ENCODE results near the gene SSX2IP.

The SSX2IP gene

GRCh38 chr1:84711121-84711520 lies 20.9 kb upstream of the SSX2IP start:
- DNase-seq (ENCODE audit: low read depth), result no peak

GRCh38 chr1:84709131-84709530 lies 18.9 kb upstream of the SSX2IP start:
- DNase-seq (ENCODE audit: low read depth), result no peak

GRCh38 chr1:84708031-84708430 lies 17.8 kb upstream of the SSX2IP start:
- no peak for DNase-seq (ENCODE audit: low read depth)

GRCh38 chr1:84705513-84705912 lies 15.3 kb upstream of the SSX2IP start:
- no peak for DNase-seq (ENCODE audit: low read depth)

- DNase-seq (ENCODE audit: low read depth), result no peak
Measured at GRCh38 chr1:84704872-84705417, 14.7 kb upstream of the SSX2IP start.

GRCh38 chr1:84703431-84703830 lies 13.2 kb upstream of the SSX2IP start:
- DNase-seq (ENCODE audit: low read depth), result no peak

- no peak for DNase-seq (ENCODE audit: low read depth)
Measured at GRCh38 chr1:84702143-84702542, 11.9 kb upstream of the SSX2IP start.

- DNase-seq (ENCODE audit: low read depth), result no peak
Measured at GRCh38 chr1:84701376-84701775, 11.1 kb upstream of the SSX2IP start.

- DNase-seq (ENCODE audit: low read depth), result no peak
Measured at GRCh38 chr1:84700070-84700469, 9.8 kb upstream of the SSX2IP start.

- peak; percentile 79 for DNase-seq (ENCODE audit: low read depth)
Measured at GRCh38 chr1:84698151-84699110, 8.2 kb upstream of the SSX2IP start.

GRCh38 chr1:84693785-84694184 lies 3.5 kb upstream of the SSX2IP start:
- DNase-seq (ENCODE audit: low read depth), result no peak

GRCh38 chr1:84693005-84693404 lies 2.7 kb upstream of the SSX2IP start:
- no peak for DNase-seq (ENCODE audit: low read depth)

GRCh38 chr1:84692391-84692790 lies 2.1 kb upstream of the SSX2IP start:
- DNase-seq (ENCODE audit: low read depth), result no peak

- DNase-seq (ENCODE audit: low read depth), result no peak
Measured at GRCh38 chr1:84691122-84691783, 992 bp upstream of the SSX2IP start.

GRCh38 chr1:84689514-84690396 lies 506 bp downstream of the SSX2IP start:
- no peak for DNase-seq (ENCODE audit: low read depth)

- DNase-seq (ENCODE audit: low read depth), result no peak
Measured at GRCh38 chr1:84688463-84689061, 1.7 kb downstream of the SSX2IP start.

GRCh38 chr1:84687714-84688462 lies 2.4 kb downstream of the SSX2IP start:
- DNase-seq (ENCODE audit: low read depth), result no peak

- no peak for DNase-seq (ENCODE audit: low read depth)
Measured at GRCh38 chr1:84686223-84686622, 4.0 kb downstream of the SSX2IP start.

GRCh38 chr1:84683508-84683907 lies 6.8 kb downstream of the SSX2IP start:
- DNase-seq (ENCODE audit: low read depth), result no peak

GRCh38 chr1:84682047-84682446 lies 8.2 kb downstream of the SSX2IP start:
- no peak for DNase-seq (ENCODE audit: low read depth)

Data from HS-5 (cell line).